ENCODE results near the gene IRAK1.

The IRAK1 gene

DNA sequence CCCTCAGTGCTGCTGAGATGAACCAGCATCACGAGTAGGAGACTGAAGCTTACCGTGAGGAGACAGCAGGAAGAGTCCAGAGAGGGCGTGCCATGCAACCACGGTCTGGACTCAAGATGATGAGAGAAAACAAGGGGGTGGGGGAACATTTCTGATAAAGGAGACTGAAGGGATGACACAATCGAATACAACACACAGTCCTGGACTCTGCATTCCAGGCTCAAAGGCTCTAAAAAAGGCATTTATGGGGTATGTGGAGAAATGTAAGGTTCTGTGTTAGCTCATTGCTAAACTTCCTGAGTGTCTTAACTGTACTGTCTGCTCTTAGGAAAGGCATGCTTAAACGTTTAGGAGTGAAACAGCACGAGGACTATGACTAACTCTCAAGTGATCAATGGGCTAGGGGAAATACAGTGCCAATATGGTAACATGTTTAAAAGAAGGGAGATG lies 20.6 kb upstream of the IRAK1 start:
- FAIRE-seq, result no peak

DNA sequence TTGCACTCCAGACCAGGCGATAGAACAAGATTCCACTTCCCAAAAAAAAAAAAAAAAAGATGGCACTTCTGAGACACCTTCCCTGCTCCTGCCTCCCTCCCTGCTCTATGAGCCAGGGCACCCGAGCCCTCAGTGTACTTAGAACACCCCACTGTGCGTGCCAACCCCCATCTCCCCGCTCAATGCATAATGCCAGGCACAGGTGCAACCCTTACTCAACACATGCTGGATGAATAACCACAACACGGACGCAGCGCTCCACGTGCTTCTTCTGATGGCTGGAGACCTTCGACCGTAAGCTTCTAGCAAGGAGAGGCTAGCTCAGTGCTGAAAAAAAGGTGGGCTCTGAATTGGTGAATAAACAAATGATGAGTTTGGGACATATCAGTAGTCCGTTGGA lies 19.9 kb upstream of the IRAK1 start:
- FAIRE-seq, result no peak

DNA sequence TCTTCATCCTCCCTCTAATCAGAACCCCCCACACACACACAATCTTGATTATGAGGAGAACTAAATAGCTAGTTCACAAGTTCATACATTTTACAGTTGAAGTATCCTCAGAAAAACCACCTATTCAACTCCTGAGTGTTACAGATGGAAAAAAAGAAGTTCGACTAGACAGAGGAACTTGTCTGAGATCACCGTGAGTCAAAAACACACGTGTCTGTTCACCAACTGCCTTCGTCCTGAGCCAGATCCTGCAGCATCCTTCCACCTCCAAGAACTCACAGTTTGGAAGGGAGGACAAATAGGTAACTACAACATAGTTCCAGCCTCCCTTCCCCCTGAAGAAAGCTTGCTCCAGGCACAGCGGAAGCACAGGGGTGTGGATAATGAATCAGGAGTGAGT lies 19.0 kb upstream of the IRAK1 start:
- FAIRE-seq, result no peak

DNA sequence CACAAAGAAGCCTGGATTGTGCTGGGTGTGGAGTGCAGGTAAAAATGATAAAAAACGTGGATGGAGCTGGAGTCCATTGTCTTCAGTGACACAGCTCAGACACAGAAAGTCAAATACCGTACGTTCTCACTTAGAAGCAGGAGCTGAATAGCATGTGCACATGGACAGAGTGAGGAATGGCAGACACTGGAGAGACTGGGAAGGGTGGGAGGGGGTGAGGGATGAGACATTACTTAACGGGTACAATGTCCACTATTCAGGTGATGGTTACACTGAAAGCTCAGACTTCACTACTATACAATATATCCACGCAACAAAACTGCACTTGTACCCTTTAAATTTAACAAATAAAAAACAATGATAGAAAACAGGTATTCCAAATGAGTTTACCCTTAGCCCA lies 18.1 kb upstream of the IRAK1 start:
- no peak for FAIRE-seq

DNA sequence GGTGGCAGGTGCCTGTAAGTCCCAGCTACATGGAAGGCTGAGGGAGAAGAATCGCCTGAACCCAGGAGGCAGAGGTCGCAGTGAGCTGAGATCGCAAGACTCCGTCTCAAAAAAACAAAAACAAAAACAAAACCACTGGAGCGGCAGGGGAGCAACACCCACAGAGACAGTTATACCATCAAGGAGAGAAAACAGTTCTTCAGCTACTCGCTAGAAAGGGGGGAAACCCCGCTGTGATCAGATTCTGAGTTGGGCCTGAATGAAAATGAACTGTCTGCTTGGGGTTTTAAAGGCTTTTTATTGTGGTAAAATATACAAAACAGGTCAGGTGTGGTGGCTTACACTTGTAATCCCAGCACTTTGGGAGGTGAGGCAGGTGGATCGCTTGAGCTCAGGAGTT lies 16.8 kb upstream of the IRAK1 start:
- no peak for FAIRE-seq

DNA sequence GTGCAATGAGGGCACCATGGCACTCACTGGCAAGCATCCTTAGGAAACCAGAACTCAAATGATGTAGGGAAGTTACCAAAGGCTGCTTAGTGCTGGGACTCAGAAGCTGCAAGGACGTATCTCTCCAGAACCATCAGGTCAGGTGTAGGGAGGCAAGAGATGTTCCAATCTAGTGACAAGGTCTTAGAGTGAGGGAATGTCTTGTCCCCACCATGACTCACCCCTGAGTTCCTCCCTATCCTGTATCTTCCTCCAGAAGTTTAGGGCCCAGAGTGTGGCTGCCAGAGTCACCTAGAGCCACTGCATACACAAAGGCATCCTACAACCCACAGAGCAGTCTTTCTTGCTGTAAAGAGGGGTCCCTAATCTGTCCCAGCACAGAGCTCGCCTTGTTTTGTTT lies 14.1 kb upstream of the IRAK1 start:
- FAIRE-seq, result no peak

DNA sequence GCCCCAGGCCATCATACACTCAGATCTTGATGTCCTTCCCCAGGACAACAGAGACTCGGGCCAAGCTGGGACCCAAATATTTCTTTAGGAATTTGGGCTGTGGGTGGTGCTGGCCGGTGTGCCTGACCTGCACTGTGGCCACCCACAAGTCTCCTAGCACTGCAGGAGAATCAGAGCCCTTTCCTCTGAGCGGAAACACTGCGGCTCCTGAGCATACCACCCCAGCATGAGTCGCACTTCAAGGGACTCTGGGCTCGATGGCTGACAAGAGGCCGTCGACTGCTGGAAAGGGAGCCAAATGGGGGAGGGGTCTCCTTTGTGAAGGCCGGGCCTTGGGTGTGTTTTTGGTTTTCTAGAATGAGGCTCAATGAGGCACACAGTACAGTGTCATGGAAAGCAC lies 13.0 kb upstream of the IRAK1 start:
- no peak for FAIRE-seq

DNA sequence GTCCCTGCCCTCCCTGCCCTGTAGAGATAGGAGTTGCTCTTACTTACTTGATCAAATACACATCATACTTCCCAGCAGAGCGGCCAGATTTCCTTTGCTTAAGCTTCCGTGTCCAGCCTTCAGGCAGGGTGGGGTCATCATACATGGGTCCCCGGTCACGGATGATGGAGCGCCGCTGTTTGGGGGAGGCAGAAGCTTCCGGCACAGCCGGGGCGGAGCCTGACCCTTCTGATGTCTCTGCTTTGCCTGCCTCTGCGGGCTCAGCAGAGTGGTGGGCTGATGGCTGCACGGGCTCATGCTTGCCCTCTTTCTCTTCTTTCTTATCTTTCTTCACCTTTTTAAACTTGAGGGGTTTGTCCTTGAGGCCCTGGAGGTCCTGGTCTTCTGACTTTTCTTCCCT lies 12.5 kb upstream of the IRAK1 start:
- no peak for FAIRE-seq

DNA sequence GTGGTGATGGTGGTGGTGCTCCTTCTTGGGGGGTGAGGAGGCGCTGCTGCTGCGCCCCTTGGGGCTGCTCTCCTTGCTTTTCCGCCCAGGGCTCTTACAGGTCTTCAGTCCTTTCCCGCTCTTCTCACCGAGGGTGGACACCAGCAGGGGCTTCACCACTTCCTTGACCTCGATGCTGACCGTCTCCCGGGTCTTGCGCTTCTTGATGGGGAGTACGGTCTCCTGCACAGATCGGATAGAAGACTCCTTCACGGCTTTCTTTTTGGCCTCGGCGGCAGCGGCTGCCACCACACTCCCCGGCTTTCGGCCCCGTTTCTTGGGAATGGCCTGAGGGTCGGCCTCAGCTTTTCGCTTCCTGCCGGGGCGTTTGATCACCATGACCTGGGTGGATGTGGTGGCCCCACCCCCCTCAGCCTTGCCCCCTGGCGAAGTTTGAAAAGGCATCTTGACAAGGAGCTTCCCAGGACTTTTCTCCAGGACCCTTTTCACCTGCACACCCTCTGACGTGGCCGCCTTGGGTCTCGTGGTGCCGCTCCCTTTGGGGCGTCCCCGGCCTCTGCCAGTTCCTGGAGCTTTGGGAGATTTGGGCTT lies 11.1 kb upstream of the IRAK1 start:
- FAIRE-seq, result no peak

DNA sequence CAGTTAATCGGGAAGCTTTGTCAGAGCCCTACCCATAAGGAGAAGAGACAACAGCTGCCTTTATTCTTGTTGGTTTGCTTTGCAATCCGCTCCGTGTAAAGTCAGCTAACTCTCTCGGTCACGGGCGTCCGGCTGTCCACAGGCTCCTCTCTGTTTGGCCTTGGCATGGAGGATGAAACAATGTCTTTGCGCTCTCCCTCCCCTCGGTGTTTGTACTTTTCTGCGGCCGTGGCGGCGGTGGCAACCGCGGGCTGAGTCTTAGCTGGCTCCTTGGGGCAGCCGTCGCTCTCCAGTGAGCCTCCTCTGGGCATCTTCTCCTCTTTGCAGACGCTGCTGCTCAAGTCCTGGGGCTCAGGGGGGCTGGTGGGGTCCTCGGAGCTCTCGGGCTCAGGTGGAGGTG lies 10.6 kb upstream of the IRAK1 start:
- no peak for FAIRE-seq

DNA sequence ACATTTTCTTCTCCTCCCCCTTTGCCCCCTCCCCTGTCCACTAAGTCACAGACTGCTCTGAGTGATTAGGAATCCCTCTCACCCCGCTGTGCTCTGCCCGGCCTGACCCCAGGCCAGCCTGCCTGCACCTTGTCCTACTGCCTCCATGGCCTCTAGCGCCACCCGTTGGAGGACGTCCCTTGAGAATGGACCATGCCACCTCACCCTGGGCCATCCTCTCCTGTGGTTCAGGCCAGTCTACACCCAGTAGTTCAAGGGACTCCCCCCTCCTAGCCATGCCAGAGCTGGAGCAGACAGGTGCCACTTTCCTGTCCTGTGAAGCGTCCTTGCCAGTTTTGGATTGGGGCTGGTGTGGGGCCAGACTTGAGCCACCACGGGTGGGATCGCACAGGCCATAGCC lies 9.7 kb upstream of the IRAK1 start:
- FAIRE-seq, result no peak

DNA sequence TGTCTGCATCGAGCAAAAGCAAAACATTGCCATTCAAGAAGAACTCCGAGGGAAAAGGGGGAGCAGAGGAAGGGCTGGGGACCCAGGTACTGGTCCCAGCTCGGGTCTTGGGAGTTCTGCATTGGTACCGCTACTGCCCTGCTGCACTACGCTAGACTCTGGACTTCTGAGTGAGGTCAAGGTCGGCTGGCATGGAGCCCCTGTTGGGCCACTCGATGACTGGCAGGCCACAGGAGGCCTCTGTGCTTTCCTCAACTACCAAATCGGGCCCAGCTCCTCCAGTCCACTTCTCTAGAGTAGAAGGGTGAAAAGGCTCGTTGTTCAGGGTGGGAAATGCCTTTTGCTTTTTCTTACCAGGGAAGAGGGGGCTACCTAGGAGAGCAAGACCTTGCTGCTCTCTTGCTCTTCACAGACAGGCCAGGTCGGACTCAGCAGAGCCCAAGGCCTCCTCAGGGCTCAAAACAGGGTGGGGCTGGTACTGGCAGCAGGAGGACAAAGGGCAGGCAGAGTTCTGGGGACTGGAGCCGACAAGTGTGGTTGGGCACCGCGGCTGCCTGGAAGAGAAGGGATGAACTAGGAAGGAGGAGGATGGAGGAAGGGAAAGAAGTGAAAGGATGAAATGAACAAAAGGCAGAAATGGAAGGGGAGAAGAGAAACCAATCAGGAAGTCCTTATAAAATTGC lies 8.9 kb upstream of the IRAK1 start:
- FAIRE-seq, result no peak

DNA sequence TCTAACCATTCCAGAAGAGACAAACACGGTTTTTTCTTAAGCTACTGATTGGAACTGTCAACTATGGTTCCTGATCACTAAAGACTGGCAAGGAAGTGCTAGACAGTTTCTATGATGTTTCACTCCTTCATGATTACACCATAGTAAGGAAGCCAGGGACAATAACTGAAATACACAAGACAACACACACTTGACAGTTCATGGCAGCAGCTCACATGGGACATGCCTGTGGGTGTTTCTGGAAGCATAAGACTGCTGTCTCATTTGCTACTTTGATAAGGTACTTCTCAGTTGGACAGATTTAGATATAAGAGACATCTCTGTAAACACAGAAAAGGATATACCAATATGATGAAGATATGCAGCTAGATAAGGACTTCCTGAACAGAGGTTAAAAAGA lies 8.3 kb upstream of the IRAK1 start:
- FAIRE-seq, result no peak

DNA sequence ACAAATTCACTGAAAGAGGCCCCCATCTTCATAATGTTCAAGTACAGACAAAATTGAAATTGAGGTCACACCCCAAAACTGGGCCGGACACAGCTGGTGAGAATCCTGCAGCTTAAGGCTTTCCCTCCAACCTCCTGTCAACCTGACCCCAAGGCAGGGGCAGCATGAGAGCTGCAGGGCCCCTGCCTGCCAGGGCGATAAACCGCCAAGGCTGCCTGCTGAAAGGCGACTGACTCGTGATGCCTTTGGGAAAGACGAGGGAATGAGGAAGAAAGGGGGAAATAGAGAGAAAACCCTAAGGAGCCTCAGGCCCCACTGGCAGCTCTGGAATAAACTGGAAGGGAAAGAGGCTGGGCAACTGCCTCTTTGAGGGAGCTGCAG lies 7.3 kb upstream of the IRAK1 start:
- FAIRE-seq, result no peak

DNA sequence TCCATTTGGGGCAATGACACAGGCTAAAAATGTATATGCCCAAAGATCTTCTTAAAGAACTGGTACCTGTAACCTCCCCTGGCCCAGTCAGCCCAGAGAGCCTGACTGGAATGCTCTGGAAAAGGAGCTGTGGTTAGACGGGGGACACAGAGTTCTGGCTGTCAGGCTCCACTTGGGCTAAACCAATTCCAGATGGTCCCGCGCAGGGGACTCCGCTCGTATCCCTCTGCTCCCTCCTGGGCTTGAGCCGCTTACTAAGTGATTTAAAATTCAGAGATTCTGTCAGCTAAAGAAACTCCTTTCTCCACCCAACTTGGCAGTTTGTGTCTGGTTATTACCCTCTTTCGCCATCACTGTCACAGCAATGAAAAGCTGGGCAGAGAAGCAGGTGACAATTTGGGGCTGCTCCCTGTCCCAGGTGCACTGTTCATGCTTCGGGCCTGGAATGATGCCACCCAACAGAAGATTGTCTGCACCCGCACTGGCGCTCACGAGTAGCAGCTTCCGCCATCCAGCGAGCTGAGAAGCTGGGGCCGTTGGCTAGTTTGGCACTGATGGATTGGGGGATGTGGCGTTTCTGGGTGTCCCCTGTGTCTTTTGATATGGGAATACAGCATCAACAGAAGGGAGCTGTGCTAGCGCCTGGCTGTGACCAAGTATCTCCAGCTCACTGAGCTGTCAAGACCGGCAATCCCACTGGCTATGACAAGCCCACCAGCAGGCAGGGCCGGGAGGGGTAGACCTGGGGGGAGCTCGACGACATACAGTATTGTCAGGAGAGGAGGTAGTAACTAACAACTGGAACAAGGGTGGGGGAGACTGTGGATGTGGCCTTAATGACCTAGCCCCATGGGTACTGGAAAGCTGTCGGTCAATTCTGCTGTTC lies 6.7 kb upstream of the IRAK1 start:
- FAIRE-seq, result no peak

DNA sequence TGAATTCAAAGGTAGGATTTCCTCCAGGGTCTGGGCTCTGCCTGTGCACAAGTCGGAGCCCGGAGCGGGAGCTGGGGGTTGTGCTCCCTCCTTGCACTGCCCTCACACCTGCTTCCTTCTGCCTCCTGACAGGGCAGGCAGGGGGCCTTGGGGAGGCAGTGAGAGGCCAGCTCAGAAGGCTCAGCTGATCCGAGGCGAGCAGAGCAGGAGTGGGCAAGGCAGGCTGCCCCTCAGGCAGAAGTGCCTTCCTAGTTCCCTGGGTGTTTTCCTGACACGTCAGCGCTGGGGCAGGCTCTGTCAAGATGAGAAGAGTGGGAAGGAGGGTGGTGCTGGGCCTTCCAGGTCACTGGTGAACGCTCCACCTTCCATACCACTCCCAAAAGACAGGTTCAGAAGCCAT lies 5.5 kb upstream of the IRAK1 start:
- no peak for FAIRE-seq

DNA sequence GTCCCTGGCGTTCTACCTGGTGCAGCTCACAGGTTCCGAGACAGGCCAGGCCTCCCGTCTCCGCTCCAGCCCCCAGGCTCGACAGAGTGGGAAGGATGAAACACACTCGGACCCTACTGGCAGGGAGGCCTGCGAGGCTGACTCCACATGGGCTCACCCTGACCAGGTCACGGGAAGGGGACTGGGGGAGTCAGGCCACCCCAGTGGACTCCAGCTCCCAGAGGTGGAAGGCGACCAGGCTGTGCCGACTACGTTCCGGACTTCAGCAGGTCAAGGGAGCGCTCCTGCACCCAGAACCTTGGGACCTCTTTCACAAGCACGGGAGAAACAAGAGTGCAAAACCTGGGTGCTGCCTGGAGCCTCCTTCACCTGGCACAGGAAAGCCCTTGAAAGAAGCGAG lies 4.6 kb upstream of the IRAK1 start:
- no peak for FAIRE-seq

DNA sequence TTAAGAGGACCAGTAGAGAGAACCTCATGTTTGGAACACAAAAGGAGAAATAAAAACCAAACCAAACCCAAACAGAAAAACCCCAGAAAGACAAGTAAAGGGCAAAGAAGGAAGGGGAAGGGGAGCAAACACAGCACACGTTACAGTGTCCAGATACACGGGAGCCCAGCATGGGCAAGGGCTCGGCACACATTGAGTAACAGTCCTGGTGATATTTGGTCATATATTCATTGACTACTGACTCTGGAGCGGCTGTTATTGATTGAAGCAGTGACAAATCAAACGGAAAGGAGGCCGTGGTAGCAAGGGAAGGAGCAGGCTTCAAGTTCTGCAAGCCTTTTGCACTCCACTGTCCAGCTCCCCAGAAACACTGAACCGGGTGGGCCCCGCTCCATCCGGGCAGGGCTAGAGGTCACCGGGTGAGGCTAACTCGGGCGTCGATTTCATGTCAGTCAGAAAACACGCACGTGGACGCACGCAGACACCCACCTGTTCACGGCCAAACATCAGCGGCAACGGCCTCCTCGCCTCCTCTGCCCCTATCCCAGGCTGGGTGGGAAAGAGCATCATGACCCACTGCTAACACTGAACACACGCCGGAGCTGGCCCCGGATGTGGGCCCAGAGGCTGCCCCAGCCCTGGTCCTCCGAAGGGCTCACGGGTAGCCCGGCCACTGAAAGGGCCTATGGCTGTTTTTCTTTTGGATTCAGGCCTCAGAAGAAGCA lies 3.7 kb upstream of the IRAK1 start:
- no peak for FAIRE-seq

DNA sequence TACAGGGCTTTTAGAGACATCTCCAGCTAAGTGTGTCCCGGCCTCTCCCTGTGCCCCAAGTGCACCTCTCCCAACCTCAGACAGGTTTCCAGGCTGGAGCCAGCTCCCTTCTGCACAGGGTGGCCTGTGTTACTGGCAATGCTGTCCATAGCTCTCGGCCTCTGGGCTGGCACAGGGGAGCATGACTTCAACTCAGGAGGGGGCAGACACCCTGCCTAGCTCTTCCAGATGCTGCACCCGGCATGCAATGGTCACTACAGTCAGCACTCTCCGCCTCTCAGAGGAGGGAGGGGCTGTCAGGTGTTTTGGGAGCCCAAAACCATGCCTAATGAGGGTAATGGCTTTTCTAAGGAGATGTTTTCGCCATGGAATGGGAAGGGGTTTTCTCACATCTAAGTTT lies 2.4 kb upstream of the IRAK1 start:
- FAIRE-seq, result no peak

DNA sequence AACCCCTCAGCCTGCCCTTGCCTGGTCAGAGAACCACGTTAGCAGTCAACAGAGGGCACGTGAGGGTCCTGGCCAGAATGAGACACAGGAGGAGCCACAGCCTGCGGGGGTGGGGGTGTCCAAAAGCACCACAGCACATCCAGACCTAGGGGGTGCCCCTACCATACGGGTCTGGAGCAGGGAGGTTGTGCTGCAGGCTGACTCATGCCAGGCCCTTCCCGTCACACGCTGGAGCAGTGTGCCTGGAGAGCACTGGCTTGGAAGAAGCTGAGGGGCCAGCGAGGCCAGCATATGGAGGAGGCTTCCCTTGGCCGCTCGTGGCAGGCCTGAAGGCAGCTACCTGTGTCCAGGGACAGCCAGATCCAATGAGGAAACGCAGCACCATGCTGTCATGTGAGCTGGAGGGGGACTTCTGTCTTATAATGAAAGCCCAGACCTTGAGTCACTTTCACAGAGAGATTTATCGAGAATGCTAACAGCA lies 1.5 kb upstream of the IRAK1 start:
- no peak for FAIRE-seq

DNA sequence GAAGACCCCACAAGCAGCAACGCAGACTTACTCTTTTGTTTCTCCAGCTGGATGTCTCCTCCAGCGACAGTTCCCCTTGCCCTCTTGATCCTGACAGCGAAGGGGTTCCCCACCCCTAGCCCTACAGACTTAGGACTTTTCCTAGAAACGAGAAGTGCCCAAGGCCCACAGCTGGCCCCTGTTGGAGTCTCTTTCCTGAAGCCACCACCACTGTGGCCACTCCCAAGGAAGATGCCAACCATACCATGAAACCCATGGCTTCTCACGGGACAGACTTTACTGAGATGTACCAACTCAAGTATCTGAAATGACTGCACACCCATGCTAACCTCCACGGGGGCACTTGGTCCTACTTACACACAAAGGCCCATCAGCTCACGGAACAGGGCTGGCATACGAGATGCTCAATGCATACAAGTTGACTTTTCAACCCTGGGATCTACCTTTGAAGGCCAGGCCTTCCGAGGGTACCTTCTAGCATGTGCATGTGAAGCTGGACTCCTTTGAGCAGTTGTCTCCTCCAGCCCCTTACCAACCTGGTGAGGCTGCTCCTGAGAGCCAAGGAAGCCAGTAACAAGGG lies 924 bp upstream of the IRAK1 start:
- FAIRE-seq, result no peak

DNA sequence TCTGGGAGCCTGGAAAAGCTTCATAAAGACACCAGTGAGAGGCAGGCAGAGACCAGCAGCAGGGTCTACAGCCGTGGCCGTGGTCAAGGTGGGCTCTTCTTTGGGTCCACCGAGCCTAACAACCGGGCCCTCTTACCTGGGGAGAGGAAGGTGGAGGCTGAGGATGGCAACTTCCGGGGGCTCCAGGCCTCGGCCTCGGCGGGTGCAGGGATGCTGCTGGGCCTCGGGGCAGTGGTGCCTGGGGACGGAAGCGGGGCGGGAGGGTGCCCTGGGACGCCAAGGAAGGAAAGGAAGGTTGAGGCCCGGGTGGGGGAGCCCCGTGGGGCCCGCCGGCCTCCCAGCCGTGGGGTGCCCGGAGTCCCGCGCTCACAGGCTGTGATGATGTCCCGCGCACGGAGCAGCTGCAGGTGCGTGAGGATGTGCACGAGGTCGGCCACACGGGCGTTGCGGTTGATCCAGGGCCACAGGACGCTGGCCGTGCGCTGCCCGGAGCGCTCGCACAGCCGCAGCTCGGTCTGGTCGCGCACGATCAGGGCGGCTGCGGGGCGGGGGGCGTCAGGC lies 561 bp downstream of the IRAK1 start:
- no peak for FAIRE-seq
